ENCODE measurements around the gene TCTA. TPM values are rescaled to one million over a fixed set of nuclear protein-coding genes. Genes with fewer than 3 reads are reported as not detected.

TCTA gene
- total RNA-seq, 1 experiment from 2014 or later: 22.9 TPM

DNA sequence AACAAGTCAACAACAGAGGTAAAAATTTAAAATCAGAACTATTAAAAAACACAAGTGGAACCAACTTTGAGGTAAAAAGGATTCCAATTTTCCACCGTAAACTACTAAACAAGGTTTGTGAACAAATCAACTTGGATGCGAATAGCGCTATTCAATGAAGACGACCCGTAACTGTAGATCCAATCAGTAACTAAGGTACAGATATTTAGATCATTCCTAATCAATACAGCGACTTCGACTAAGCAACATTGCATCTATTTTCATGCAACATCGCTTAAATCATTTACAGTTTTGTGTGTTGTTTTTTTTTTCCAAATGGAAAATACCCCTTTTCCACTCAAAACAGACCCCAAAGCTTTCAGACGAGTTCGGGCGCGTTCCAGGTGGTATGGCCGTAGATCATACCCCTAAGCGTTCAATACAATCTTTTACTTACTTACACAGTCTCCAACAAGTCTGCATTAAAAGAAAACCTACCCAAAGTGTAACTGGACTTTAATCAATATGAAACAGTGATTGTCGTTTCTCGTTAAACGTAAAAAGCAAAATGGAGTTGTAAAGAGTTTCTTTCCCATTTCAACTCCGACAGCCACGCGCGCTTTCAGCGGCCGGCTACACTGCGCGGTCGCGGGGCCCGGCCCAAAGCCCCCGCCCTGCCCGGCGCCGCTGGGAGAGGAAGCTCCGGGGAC lies 1.2 kb upstream of the TCTA start:
- DNase-seq (ENCODE audit: low read depth): no peak

DNA sequence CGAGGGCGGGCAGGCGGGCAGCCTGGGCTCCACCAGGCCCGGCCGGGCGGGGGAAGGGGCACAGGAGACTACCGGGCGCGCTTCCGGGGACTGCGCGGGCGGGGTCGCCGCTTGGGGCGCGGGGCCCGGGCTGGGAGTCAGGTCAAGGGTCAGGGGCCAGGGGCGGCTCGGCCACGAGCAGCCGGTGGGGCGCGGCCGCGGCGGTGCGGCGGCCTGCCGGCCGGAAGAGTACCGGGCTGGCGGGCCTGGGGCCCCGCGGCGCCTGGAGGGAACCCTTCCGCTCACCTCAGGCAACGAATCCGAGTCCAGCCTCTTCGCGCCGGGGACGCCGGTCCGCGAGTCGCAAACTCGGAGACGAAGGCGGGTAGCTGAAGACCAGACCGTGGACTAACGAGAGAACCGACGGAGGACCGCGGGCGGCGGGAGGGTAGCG lies 672 bp upstream of the TCTA start:
- DNase-seq (ENCODE audit: low read depth): peak; percentile 35

DNA sequence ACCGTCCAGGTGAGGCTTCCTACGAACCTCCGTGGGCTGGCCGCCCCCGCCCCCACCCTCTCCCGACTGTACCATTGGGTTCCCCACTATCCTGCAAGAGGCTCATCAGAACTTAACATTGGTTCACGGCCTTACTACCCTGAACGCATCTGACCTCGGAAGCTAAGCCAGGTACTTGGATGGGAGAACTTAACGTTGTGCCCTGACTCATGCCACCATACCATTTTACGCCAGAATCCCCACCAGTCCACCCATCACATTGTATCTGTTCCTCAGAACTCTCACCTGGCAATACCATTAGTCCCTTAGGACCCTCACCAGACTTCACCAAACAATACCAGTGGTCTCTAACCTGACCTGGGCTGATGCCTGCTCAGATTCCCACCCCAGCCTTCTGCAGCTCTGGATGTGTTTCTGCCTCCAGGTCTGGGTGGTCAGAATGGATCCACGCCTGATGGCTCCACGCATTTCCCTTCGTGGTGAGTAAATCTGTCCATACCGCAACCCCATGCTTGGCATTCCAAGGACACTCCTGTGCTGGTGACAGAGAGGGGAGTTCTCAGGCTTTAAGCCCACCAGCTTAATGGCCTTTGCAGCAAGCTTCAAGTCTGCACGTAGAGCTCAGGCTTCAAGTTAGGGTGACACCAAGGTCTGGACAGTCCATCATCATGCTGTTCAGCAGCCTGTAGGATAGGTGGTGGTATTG lies 562 bp downstream of the TCTA start:
- DNase-seq (ENCODE audit: low read depth): peak; percentile 29

DNA sequence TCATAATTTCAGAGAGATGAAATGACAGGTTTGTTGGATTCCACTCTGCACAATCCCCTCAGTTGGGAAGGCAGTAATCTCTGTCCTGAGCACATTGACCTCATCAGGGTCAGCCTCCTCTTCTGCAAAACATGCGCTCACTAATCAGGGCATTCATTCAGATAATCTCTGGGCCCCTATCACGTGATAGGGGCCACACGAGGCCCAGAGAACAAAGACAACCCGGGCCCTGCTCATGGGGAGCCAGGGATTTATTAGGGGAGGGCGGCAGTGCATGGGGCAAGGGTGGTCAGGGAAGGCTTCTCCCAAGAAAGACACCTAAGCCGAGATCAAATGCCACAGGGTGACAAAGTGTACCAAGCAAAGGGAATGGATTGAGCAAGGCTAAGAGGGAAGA lies 1.1 kb downstream of the TCTA start:
- no peak for DNase-seq (ENCODE audit: low read depth)

- no peak for DNase-seq (ENCODE audit: low read depth)
Measured at GRCh38 chr3:49414753-49415152, 2.5 kb downstream of the TCTA start.

DNA sequence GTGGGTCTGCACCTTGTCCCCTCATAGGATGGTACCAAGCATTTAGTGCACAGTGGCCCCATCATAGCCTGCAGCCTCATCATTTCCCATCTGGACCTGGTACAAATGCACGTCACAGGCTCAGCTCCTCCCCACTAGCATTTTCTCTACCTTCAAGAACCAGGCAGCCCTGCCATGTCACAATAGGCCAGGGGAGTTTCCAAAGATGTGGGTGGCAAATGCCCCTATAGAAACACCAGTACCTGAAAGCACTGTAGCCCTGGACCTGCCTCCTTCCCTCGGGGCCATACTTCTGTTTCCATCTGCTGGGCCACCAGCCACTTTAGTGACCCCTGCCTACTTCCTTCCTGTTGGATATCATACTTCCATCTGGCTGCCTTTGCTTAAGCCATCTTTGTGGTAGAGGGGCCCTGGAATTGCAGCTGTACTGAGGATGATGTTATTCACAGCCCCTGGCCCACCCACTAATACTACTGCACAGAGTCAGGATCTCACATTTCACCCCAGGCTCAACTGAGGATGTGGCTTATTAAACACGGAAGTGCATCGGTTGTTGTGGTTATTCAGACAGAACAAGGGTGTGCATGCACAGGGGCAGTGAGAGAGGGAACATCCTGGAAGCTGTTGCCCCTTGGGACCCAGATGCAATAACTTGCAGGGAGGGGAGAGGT lies 3.8 kb downstream of the TCTA start:
- peak; percentile 71 for DNase-seq (ENCODE audit: low read depth)

GRCh38 chr3:49416867-49417266 lies 4.6 kb downstream of the TCTA start:
- no peak for DNase-seq (ENCODE audit: low read depth)

DNA sequence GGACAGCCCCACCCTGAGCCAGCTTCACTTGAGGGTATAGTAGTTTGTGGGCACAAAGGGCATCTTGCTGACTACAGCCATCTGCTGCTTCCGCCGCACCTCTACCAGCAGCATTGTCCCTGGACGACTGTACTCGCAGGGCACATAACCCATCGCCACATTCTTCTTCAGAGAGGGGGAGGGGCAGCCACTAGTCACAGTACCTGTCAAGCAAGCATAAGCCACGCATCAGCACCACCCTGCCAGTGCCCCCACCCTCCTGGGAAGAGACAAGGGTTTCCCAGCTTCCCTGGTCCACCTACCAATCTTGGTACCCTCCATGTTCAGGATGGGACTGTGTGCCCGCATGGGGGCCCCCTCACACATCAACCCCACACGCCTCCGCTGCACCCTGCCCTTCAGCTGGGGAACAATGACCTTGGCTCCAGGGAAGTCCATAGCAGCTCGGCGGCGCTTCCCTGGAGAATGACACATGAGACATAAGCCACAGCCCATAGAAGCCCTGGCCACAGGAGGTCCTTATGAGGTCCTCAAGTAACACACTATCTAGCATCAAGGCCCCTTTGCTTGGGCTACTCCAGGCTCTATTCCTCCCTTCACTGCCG lies 5.4 kb downstream of the TCTA start:
- DNase-seq (ENCODE audit: low read depth): no peak

DNA sequence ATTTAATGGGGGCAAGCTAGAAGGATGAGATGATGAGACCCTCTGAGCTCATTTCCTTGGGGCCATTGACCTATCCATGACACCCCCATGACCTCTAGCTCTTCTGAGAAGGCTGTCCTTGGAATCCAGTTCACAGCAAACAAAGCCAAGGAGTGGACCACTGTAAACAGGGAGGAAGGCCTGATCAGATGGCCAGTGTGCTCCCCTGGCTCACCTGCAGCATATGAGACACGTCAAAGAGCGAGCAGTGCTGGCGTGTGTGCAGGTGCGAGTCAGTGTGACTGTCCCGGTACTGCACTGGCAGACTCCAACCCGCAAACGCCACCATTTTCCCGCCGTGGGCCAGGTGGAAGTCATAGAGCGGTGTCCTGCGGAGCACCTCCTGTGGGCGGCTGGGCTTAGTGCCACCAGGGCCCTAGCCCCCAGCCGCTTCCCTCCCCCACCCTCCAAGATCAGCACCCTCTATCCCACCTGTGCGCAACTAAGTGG lies 9.7 kb downstream of the TCTA start:
- no peak for DNase-seq (ENCODE audit: low read depth)

DNA sequence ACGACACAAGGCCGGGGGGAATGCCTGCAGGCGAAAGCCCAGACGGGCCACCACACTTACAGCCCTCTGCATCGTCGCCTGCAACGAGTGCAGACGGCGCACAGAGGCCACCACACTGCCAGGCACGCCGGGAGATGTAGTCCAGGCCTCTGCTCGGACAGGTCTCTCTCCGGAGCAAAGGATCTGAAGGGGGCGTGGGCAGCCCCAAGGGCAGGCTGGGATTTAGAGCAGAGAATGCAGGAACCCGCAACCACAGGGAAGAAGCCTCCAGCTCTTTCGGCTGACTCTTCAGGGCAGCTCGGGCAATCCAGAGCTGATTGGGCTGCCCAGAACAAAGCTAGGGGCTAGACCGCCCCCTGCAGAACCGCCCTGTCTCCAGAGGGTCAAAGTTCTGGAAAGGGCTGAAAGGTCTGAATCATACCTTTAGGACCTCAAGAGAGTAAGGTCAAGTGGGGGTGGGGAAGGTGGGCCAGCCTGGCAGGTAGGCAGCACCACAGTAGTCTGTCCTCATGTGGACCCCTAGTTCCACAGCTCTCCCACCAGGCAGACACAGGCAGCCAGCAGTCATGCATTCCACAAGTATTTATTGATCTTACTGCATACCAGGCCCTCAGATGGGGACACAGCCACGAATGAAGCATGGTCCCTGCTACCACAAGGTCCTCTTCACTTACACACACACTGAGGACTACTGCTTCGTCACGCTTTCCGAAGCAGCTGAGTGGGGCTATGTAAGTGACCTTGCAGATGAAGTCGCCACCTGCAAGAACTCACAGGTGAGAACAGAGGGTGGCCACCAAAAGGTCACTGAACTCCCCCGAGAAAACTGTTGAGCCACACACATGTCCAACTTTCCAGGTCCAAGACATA lies 10.4 kb downstream of the TCTA start, which contains the start of gene AMT:
Gene AMT (minus strand): TSS at position 95 of the 870 bp plus-strand sequence. CDS start 23 bp downstream, at position 72.
- no peak for DNase-seq (ENCODE audit: low read depth)

DNA sequence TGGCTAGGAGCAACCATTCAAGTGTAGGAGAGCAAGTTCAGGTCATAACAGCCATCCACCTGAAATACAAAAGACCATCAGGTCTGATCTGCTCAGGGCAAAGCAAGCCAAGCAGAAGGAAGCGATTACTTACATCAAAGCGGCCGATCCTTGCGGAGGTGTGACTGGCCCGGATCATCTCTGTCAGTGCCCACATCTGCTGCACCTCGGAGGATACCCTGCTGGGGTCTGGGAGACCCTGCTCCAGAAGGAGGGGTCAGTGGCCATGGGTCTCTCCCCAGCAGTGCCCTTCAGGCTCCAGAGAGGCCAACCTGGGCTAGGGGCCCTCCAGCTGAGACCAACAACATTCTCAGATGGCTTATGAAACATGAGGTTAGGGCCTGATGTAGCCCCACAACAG lies 12.6 kb downstream of the TCTA start:
- DNase-seq (ENCODE audit: low read depth): no peak

GRCh38 chr3:49427586-49427985 lies 15.4 kb downstream of the TCTA start:
- DNase-seq (ENCODE audit: low read depth): no peak

DNA sequence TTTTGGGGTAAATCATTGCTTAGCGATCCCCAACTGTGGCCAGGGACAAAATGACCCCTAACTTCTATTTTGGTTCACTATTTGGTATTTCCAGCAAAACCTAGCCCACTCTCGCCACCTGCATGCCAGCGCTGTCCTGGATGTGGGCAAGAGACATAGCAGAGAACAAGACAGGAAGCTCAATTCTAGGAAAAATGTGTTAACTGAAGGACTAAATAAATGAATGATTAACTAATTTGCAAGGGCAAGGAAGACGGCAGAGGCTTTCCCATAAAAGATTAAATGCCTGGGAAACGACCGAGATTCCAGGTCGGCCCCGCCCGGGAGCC lies 16.5 kb downstream of the TCTA start:
- DNase-seq (ENCODE audit: low read depth): no peak

- DNase-seq (ENCODE audit: low read depth): no peak
Measured at GRCh38 chr3:49434731-49435130, 22.5 kb downstream of the TCTA start.

- DNase-seq (ENCODE audit: low read depth): no peak
Measured at GRCh38 chr3:49445391-49445790, 33.2 kb downstream of the TCTA start.

GRCh38 chr3:49453621-49454020 lies 41.4 kb downstream of the TCTA start:
- no peak for DNase-seq (ENCODE audit: low read depth)

- DNase-seq (ENCODE audit: low read depth): peak; percentile 34
Measured at GRCh38 chr3:49454458-49454857, 42.2 kb downstream of the TCTA start.

GRCh38 chr3:49454898-49455681 lies 42.9 kb downstream of the TCTA start:
- no peak for DNase-seq (ENCODE audit: low read depth)

DNA sequence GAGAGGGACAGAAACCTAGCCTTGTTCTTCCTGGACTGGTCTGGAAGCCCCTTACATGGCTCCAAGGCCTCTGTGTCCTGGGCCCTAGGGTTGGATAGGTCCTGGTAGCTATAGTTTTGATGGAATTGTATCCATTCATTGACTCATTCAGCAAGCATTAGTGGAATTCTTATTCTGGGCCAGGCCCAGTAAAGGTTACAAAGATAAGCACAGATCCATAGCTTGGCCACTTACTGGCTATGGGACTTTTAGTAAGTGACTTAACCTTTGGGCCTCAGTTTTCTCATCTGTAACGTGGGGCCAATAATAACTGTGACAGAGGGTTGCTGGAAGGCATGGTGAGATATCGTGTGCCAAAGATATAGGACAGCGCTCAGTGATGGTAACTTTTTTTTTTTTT lies 44.2 kb downstream of the TCTA start:
- peak; percentile 24 for DNase-seq (ENCODE audit: low read depth)

GRCh38 chr3:49460188-49460890 lies 48.1 kb downstream of the TCTA start:
- no peak for DNase-seq (ENCODE audit: low read depth)
